SK-N-SH treated with all-trans-retinoic acid at 6 μM for 48 hours (cell line): ENCODE measurements around the gene LEMD2.

Source experiments
- ATAC-seq: fragments of 200-7000 bp; cut with Tn5 transposase; 3 replicates; pipeline ENCODE4 v1.9.1; 2020; ENCODE audit warnings: mild to moderate bottlenecking, moderate library complexity
- ARNTL ChIP-seq: fragments of 450-650 bp; formaldehyde crosslinking; IDR thresholded peaks from 2 replicates; pipeline ENCODE4 v1.5.0; 2020; ENCODE audit warnings: low read depth, mild to moderate bottlenecking, moderate library complexity, borderline replicate concordance
- BACH2 ChIP-seq: fragments of 250-450 bp; sonication (Bioruptor Pico); IDR thresholded peaks from 2 replicates; pipeline ENCODE4 v1.9.0; 2021; ENCODE audit warnings: mild to moderate bottlenecking, borderline replicate concordance
- CSRNP3 ChIP-seq: fragments of 250-450 bp; sonication (Bioruptor Pico); IDR thresholded peaks from 2 replicates; pipeline ENCODE4 v1.5.1; 2021; ENCODE audit warnings: mild to moderate bottlenecking, moderate library complexity
- ESRRG ChIP-seq: fragments of 250-450 bp; sonication (Bioruptor Pico); IDR thresholded peaks from 2 replicates; pipeline ENCODE4 v1.6.1; 2021; ENCODE audit warnings: mild to moderate bottlenecking
- GLIS3 ChIP-seq: fragments of 250-450 bp; sonication (Bioruptor Pico); IDR thresholded peaks from 2 replicates; pipeline ENCODE4 v1.5.0; 2020; ENCODE audit warnings: mild to moderate bottlenecking, moderate library complexity
- ISL1 ChIP-seq: fragments of 250-450 bp; sonication (Bioruptor Pico); IDR thresholded peaks from 2 replicates; pipeline ENCODE4 v2.1.2; 2022; ENCODE audit warnings: mild to moderate bottlenecking, moderate library complexity
- POU6F1 ChIP-seq: fragments of 250-450 bp; sonication (Bioruptor Pico); IDR thresholded peaks from 2 replicates; pipeline ENCODE4 v1.8.0; 2021; ENCODE audit warnings: low read depth, mild to moderate bottlenecking, moderate library complexity, borderline replicate concordance
- PPARA ChIP-seq: fragments of 250-450 bp; sonication (Bioruptor Pico); IDR thresholded peaks from 2 replicates; pipeline ENCODE4 v1.5.0; 2020; ENCODE audit warnings: mild to moderate bottlenecking, borderline replicate concordance
- RARB ChIP-seq: fragments of 250-450 bp; sonication (Bioruptor Pico); IDR thresholded peaks from 2 replicates; pipeline ENCODE4 v1.8.0; 2021; ENCODE audit warnings: mild to moderate bottlenecking, moderate library complexity
- SNAI2 ChIP-seq: fragments of 250-450 bp; sonication (Bioruptor Pico); IDR thresholded peaks from 2 replicates; pipeline ENCODE4 v1.5.0; 2020; ENCODE audit warnings: mild to moderate bottlenecking, moderate library complexity
- TCF4 ChIP-seq: fragments of 250-450 bp; sonication (Bioruptor Pico); IDR thresholded peaks from 2 replicates; pipeline ENCODE4 v1.8.0; 2021; ENCODE audit warnings: mild to moderate bottlenecking, moderate library complexity, borderline replicate concordance
- TOX ChIP-seq: fragments of 250-450 bp; sonication (Bioruptor Pico); IDR thresholded peaks from 2 replicates; pipeline ENCODE4 v1.8.0; 2021; ENCODE audit warnings: mild to moderate bottlenecking, moderate library complexity, borderline replicate concordance
- ZFP3 ChIP-seq: fragments of 250-450 bp; sonication (Bioruptor Pico); IDR thresholded peaks from 2 replicates; pipeline ENCODE4 v1.5.0; 2020; ENCODE audit warnings: mild to moderate bottlenecking, moderate library complexity
- ZFP30 ChIP-seq: fragments of 450-650 bp; formaldehyde crosslinking; IDR thresholded peaks from 2 replicates; pipeline ENCODE4 v1.5.0; 2022; ENCODE audit warnings: mild to moderate bottlenecking, moderate library complexity
- ZNF70 ChIP-seq: fragments of 450-650 bp; formaldehyde crosslinking; IDR thresholded peaks from 2 replicates; pipeline ENCODE4 v1.5.0; 2020; ENCODE audit warnings: mild to moderate bottlenecking, moderate library complexity
- ZNF8 ChIP-seq: fragments of 450-650 bp; formaldehyde crosslinking; IDR thresholded peaks from 2 replicates; pipeline ENCODE4 v1.5.0; 2020; ENCODE audit warnings: mild to moderate bottlenecking, moderate library complexity
- TF ChIP-seq, protein P1 (sequence below): fragments of 250-450 bp; sonication (Bioruptor Pico); IDR thresholded peaks from 2 replicates; pipeline ENCODE4 v1.5.0; 2020; ENCODE audit warnings: mild to moderate bottlenecking, moderate library complexity
- TF ChIP-seq, protein P2 (sequence below): fragments of 250-450 bp; sonication (Bioruptor Pico); IDR thresholded peaks from 2 replicates; pipeline ENCODE4 v1.8.0; 2020; ENCODE audit warnings: mild to moderate bottlenecking, moderate library complexity, borderline replicate concordance
- TF ChIP-seq, protein P3 (sequence below): fragments of 250-450 bp; sonication (Bioruptor Pico); IDR thresholded peaks from 2 replicates; pipeline ENCODE4 v1.5.1; 2020; ENCODE audit warnings: low read depth, mild to moderate bottlenecking, moderate library complexity

Gene LEMD2

GRCh38 chr6:33782561-33782960, 6.4 kb downstream of the LEMD2 start:
- TF ChIP-seq ESRRG (CRISPR knock-in tag): no peak
- TF ChIP-seq RARB (CRISPR knock-in tag): no peak
- TF ChIP-seq SNAI2 (CRISPR knock-in tag): no peak
- TF ChIP-seq ZNF70 (CRISPR knock-in tag): no peak
- no peak for TF ChIP-seq ARNTL (CRISPR knock-in tag)
- no peak for TF ChIP-seq PPARA (CRISPR knock-in tag)
- TF ChIP-seq ZFP30 (CRISPR knock-in tag): no peak
- TF ChIP-seq ISL1 (CRISPR knock-in tag): no peak
- TF ChIP-seq, protein P1, sequence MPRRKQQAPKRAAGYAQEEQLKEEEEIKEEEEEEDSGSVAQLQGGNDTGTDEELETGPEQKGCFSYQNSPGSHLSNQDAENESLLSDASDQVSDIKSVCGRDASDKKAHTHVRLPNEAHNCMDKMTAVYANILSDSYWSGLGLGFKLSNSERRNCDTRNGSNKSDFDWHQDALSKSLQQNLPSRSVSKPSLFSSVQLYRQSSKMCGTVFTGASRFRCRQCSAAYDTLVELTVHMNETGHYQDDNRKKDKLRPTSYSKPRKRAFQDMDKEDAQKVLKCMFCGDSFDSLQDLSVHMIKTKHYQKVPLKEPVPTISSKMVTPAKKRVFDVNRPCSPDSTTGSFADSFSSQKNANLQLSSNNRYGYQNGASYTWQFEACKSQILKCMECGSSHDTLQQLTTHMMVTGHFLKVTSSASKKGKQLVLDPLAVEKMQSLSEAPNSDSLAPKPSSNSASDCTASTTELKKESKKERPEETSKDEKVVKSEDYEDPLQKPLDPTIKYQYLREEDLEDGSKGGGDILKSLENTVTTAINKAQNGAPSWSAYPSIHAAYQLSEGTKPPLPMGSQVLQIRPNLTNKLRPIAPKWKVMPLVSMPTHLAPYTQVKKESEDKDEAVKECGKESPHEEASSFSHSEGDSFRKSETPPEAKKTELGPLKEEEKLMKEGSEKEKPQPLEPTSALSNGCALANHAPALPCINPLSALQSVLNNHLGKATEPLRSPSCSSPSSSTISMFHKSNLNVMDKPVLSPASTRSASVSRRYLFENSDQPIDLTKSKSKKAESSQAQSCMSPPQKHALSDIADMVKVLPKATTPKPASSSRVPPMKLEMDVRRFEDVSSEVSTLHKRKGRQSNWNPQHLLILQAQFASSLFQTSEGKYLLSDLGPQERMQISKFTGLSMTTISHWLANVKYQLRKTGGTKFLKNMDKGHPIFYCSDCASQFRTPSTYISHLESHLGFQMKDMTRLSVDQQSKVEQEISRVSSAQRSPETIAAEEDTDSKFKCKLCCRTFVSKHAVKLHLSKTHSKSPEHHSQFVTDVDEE (CRISPR knock-in tag): no peak
- no peak for ATAC-seq

- no peak for TF ChIP-seq BACH2
- TF ChIP-seq CSRNP3 (CRISPR knock-in tag): no peak
- TF ChIP-seq, protein P2, sequence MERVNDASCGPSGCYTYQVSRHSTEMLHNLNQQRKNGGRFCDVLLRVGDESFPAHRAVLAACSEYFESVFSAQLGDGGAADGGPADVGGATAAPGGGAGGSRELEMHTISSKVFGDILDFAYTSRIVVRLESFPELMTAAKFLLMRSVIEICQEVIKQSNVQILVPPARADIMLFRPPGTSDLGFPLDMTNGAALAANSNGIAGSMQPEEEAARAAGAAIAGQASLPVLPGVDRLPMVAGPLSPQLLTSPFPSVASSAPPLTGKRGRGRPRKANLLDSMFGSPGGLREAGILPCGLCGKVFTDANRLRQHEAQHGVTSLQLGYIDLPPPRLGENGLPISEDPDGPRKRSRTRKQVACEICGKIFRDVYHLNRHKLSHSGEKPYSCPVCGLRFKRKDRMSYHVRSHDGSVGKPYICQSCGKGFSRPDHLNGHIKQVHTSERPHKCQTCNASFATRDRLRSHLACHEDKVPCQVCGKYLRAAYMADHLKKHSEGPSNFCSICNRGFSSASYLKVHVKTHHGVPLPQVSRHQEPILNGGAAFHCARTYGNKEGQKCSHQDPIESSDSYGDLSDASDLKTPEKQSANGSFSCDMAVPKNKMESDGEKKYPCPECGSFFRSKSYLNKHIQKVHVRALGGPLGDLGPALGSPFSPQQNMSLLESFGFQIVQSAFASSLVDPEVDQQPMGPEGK (CRISPR knock-in tag): no peak
- TF ChIP-seq ZFP3 (CRISPR knock-in tag): 0 out of 2 replicates have a peak, but pooled peaks have one; percentile 26
- TF ChIP-seq, all 23 proteins: peak for 1
- peak; percentile 83 for ATAC-seq
Observed at GRCh38 chr6:33781131-33781975, 7.6 kb downstream of the LEMD2 start.

DNA sequence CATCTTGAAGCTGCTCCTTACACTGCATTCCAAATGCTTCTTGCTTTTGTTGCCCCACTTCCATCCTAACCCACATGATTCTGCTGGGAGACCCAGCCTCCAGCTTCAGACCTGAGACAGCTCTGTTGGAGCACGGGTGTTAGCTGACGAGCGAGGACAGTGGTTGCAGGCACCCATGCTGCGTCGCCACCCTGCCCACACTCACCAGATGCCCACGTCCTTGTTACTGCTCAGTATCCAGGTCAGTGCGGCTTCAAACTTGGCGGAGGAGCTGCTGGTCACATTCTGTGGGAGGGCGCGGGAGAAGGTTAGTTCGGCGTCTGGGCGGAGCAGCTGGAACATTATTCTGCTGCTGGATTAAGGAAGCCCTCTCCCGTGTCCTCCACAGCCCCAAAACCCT, 9.0 kb downstream of the LEMD2 start:
- no peak for TF ChIP-seq TCF4 (CRISPR knock-in tag)
- TF ChIP-seq TOX (CRISPR knock-in tag): no peak
- TF ChIP-seq, protein P2 (CRISPR knock-in tag): no peak
- TF ChIP-seq ZNF8: no peak
- no peak for TF ChIP-seq POU6F1
- no peak for TF ChIP-seq ZFP3 (CRISPR knock-in tag)
- TF ChIP-seq, protein P3, sequence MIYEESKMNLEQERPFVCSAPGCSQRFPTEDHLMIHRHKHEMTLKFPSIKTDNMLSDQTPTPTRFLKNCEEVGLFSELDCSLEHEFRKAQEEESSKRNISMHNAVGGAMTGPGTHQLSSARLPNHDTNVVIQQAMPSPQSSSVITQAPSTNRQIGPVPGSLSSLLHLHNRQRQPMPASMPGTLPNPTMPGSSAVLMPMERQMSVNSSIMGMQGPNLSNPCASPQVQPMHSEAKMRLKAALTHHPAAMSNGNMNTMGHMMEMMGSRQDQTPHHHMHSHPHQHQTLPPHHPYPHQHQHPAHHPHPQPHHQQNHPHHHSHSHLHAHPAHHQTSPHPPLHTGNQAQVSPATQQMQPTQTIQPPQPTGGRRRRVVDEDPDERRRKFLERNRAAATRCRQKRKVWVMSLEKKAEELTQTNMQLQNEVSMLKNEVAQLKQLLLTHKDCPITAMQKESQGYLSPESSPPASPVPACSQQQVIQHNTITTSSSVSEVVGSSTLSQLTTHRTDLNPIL: no peak
- TF ChIP-seq RARB (CRISPR knock-in tag): no peak
- TF ChIP-seq ISL1 (CRISPR knock-in tag): no peak
- no peak for TF ChIP-seq BACH2
- TF ChIP-seq GLIS3 (CRISPR knock-in tag): no peak
- no peak for TF ChIP-seq ARNTL (CRISPR knock-in tag)
- no peak for TF ChIP-seq PPARA (CRISPR knock-in tag)
- TF ChIP-seq ZNF70 (CRISPR knock-in tag): no peak
- ATAC-seq: no peak
